NCI-H460 (cell line): ENCODE results near the gene SNX24. TPM values are rescaled to one million over a fixed set of nuclear protein-coding genes. Genes with fewer than 3 reads are reported as not detected.
"Not testable (repeated sequence)": the region's sequence is repeated elsewhere in the genome, so short reads cannot be mapped to it uniquely, and the experiment has no call there.

Source experiments
- DNase-seq: peaks from one replicate; pipeline ENCODE4 v3.0.0-alpha.2; 2016; ENCODE audit warnings: low read depth; ENCODE audit errors: extremely low read depth
- polyA plus RNA-seq: library from polyadenylated mRNA; depleted of rRNA; stranded (reverse); fragments of >200 nt; gene quantifications from 2 replicates; pipeline ENCODE4 v1.2.3, GENCODE V29; 2014; cell fraction: nucleus; rRNA removed
- total RNA-seq: library from RNA; depleted of rRNA; stranded (reverse); fragments of >200 nt; shearing (Covaris generic); gene quantifications from 2 replicates; pipeline ENCODE4 v1.2.3, GENCODE V29; 2014; rRNA removed

The SNX24 gene, protein sequence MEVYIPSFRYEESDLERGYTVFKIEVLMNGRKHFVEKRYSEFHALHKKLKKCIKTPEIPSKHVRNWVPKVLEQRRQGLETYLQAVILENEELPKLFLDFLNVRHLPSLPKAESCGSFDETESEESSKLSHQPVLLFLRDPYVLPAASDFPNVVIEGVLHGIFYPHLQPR
- total RNA-seq, result 29.6 and 32.3 TPM in 2 replicates
- 7.4 and 7.6 TPM in 2 replicates for polyA plus RNA-seq

DNA sequence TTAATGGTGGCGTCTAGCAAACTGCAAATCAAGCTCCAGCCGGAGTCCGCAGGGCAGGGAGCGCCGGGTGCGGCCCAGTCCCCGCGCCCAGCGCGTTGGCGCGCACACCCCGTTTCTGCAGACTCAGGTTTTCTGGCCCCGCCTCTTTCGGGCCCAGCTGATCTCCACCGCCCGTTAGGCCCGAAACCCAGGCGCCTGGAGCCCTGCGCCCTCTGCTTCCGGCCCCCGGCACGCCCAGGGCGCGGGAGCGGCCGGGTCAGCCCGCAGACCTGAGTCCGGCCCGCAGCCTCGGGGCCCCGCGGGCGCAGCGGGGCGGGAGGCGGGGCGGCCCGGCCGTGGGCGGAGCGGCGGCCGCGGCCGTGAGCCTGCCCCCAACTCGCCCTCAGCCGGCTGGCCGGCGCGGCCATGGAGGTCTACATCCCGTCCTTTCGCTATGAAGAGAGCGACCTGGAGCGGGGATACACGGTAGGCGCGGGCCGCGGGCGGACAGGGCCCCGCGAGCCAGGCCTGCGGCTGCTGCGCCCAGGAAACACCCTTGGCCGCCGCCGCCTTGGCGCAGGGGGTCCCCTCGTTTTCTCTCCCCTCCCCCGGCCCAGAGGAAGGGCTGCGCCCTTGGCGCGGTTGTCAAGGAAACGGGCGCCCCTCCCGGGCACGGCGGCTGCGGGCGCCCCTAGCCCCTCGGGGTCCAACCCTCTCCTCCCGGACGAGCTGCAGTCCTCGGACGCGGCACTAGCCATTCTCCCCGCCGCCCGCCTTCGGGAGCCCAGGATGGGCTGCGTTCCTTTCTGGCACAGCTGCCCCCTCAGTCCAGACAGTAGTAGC lies at the start of gene SNX24:
Gene SNX24 (plus strand): TSS at position 385 of the 822 bp plus-strand sequence. CDS start 21 bp downstream, at position 406.
- DNase-seq, result peak; percentile 78

DNA sequence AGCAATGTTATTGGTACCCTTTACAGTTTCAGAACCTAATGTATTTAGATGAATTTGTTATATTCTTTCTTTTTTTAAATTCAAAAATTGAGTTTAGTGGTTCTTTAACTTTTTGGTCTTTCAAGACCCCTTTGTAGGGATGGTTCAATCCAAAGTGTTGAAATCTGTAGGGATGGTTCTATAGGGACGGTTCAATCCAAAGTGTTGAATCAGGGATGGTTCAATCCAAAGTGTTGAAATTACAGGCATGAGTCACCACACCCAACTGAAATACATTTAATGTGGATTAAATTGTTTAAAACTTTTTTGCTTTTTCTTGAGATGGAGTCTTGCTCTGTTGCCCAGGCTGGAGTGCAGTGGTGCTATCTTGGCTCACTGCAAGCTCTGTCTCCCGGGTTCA lies 39.9 kb upstream of the SNX24 start:
- DNase-seq, result no peak

DNA sequence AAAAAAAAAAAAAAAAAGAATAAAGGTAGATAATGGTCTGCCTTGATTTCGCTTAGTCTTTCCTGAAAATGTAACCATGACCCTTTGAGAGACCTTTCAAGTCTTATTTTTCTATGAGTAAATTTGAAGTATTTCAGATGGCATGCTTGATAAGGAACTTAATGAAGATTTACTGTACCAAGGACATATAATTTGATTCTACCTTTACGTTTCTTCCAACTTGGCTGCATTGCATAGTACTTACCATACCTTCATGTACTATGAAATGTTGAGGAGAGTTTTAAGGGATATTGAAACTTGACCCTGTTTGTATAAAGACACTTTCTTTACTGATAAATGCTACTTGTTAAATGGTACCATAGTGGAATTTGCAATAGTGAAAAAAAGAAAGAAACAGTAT lies 35.0 kb upstream of the SNX24 start:
- no peak for DNase-seq

DNA sequence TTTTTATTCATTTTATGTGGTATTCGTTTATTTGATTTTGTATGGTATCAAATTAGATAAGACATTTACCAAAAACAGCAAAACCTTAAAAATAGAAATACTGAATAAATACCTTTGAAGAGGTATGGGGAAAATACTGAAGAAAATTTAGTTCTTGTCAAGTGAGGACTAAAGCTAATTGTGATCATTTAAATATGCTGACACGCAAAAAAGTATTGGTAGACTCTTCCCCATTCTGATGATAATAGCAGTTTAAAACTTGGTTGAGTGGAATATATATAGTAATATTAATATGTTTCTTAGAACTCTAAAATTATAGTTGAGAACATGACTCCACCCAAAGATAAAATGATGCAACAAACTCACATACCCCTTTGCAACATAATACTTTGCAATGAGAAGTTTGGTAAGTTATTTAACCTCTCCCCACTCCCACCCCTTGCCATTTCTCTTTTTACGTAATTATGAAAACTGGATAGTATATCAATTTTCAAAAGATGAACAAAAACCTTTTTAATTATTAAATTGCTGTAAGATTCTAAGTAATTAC lies 30.1 kb upstream of the SNX24 start:
- no peak for DNase-seq

DNA sequence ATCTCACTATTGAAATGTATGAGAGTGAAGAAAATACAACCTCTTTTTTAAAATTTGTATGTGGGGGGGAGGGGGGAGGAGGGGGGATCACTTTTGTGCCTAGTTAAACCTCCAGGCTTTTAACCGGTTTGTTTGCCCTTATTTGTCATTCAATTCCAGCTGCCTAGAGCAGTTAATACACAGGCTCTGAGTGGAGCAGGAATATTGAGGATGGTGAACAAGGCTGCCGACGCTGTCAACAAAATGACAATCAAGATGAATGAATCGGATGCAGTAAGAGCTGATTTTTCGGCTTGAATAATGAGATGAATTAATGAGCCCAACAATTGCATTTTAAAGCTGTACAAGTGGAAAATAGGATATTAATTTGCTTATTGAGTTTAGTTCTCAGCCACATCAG lies 28.7 kb upstream of the SNX24 start:
- DNase-seq, result no peak

DNA sequence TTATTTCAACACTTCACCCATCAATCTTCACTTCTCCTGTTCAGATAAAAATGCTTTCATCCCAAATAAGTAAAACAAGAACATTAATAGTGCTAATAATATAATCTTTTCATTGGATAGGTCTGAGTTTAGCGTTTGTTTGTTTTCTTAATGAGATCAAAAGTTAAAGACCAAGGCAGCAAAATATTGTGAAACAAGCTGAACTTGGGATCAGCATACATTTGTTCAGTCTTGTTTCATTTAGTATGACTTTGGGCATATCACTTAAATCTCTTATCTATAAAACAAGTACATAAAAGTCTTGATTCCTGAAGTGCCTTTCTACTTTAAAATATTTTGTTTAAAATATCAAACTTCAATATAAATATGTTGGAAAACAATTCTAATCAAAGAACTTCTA lies 13.4 kb upstream of the SNX24 start:
- DNase-seq, result no peak

DNA sequence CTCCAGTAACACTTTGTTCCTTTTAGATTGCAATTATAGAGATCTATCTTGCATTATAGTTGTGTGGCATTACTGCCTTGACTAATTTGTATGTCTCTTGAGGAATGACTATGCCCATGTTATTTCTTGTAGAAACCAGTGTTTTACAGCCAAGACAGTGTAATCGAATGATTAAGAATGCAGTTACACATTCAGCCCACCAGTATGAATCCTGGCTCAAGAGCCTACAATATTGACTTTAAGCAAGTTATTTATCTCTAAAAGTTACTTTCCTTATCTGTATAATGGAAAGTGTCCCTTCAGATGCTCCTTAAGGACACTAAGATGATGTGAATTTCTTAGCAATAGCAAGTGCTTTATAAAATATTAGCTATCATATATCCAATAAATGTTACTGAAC lies 9.7 kb upstream of the SNX24 start:
- DNase-seq, result no peak

DNA sequence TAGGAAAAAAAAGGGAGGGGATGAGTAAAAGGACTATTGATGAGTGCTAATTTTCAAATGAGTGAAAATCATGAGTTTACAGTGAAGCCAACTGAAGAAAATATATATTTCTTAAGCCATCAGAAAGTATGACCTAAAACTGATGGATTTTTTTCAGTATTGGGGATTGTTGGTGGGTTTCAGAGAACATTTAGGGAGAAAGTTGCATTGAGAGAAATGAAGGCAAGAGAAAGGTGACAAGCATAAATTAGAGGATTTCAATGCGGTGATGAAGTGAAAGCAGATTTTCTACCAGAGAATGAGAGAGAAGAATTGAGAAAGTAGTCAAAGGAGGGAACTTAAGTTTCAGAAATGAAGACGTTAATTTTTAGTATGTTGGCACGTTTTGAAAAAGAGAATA lies 8.5 kb upstream of the SNX24 start:
- no peak for DNase-seq

DNA sequence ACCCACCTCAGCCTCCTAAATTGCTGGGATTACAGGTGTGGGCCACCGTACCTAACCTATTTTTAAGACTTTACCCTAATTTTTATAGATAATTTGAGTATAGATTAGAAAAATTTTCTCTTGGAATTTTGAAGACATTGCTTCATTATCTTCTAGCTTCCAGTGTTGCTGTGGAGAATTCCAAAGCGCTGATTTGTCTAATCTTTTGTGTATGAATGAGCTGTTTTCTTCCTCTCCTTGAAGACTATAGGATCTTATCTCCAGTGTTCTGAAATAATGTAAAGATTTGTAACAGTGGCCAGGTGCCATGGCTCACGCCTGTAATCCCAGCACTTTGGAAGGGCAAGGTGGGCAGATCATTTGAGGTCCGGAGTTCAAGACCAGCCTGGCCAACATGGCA lies 5.7 kb upstream of the SNX24 start:
- no peak for DNase-seq

DNA sequence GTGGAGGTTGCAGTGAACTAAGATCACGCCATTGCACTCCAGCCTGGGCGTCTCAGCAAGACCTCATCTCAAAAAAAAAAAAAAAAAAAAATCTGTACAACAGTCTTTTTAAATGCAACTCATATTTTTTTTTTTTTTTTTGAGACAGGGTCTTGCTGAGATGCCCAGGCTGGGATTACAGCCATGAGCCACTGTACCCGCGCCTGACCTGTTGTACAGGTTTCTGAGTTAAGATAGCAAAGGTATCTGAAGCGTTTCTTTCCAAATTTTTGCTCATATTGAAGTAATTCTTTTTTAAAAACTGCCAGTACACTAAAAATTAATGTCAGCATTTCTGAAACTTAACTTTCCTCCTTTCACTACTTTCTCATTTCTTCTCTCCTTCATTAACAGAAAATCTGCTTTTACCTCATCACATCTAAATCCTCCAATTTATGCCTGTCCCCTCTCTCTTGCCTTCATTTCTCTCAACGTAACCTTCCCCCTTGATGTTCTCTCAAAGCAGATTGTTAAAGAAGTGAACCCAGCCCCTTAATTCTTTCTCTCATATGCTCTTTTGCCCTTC lies 3.3 kb upstream of the SNX24 start:
- no peak for DNase-seq

DNA sequence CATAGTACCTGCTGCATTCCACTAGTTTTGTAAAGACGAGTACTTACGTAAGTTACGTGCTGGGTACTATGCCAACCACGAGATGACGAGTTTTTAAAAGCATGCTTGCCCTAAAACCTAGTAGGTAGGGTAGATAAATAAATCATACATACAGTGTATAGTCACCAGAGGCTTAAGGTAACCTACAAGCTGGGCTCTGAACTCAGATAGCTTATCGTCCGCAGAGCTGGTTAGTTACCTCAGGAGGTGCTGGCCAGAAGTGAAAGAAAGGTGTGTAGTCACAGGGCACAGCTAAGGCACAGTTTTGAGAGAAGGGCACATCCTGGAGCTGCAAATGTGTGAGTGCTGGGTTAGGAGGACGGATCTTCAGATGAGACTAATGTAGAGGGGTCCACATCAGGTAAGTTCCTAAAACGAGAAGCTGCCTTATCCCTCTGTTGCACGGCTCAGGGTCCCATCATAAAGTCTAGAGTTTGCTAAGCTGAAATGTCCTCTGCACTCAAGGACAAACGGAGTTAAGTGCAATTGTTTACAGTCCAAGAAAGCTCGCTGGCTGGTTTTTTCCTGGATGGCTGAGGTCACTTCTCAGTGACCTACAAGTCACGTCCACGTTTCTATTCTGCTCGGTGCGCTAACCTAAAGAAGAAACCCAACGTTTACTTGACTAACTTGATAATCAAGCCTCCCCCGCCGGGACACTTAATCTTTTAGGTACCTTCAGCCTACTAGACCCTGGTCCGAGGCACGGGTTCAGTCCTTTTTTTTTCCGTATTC lies 1.1 kb upstream of the SNX24 start:
- no peak for DNase-seq

DNA sequence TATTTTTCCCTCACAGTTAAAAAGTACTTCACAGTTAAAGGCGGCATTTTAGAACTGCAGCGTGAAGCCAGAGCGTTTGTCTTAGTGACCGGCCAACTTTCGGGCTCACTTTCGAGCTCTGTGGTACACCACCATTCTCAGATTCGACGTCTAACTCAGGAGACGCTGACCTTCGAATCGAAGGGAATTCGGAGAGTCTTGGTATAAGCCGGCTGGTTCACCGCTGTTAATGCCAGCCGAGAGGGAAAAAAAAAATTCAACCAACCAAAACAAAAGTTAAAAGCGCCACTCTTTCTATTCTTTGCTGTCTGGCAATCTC lies 544 bp upstream of the SNX24 start:
- no peak for DNase-seq

DNA sequence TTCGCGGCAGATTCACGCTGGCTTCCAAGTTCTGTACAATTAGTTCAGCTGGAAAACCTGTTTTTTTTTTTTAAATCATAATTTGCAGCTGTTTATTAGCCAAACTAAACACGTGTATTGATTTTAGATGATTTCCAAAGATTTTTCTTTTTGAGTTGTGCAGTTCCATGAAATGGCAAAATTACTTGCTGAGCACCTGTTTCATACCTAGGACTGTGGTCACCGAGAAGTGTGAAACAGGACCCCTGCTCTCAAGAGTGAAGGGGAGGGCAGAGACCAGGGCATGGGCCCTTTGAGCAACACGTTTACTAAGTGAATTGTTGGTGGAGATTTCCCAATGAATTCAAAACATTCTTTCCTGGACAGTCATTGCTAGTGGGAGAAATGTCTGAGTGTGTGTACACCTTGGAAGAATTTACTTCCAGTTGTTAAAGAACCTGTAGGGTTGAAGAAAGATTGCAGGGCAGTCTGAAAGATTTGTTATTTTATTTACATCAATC lies 688 bp downstream of the SNX24 start:
- DNase-seq, result peak; percentile 35

DNA sequence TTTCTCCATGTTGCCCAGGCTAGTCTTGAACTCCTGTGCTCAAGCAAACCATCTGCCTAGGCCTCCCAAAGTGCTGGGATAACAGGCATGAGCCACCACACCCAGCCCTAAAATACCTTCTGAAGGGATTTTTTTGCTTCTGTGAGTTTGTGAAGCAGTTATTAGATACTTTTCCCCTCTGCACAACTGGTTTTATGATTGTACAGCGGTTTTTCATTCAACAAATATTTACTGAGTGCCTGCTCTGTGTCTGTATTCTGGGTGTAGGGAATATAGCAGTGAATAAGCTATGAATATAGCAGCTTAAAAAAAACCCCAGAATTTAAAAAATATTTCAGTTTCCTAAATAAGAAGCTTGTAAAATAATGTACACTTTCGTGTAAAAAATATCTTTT lies 2.3 kb downstream of the SNX24 start:
- no peak for DNase-seq

DNA sequence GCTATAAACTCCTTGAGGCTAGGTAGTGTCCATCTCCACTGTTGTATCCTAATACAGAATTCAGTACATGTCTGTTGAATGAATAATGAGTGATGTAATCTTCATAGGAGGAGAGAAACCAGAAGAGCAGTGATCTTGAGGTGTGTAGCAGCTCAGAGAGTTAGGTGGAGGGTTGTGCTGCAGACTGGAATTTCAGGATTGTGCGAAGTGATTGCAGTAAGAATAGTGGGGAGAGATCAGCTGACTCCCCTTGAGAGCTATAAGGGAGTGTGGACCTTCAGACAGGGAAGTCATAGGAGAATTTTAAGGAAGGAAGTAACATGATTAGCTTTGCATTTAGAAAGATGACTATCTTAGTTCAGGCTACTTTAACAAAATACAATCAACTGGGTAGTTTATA lies 4.4 kb downstream of the SNX24 start:
- DNase-seq, result peak; percentile 17

DNA sequence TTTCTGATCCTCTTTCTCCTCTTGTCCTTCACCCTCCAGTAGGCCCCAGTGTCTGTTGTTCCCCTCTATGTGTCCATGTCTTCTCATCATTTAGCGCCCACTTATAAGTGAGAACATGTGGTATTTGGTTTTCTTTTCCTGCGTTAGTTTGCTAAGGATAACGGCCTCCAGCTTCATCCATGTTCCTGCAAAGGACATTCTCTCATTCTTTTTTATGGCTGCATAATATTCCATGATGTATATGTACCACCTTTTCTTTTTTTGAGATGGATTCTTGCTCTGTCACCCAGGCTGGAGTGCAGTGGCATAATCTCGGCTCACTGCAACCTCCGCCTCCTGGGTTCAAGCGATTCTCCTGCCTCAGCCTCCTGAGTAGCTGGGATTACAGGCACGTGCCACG lies 12.1 kb downstream of the SNX24 start:
- DNase-seq, result not testable (repeated sequence)

DNA sequence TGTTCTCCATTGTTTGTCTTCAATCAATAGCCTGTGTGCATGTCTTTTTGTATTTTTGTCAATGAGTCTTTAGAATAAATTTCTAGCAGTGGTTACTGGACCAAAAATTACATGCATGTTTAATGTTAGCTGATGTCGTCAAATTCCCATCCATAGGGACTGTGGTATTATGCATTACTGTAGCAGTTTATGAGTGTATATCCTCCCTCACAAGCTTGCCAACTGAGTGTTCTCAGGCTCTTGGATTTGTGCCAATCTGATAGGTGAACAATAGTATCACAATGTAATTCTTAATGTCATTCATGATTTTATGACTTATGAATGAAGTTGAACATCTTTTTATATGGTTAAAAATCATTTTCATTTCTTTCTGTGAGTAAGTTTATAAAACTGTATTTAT lies 13.0 kb downstream of the SNX24 start:
- no peak for DNase-seq

DNA sequence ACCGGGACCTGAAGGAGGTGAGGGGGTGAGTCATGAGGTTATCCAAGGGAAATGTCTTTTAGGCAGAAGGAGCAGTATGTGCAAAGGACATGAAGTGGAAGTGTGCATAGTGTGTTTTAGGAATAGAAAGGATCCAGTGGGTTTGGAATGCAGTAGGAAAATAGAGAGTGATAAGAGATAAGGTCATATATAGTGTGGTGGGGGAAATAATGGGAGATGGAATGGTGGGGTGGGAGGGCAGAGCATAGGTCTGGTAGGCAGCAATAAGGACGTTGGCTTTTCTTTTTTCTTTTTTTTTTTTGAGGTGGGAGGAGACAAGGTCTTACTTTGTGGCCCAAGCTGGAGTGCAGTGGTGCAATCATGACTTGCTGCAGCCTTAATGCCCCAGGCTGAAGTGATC lies 17.8 kb downstream of the SNX24 start:
- DNase-seq, result no peak

DNA sequence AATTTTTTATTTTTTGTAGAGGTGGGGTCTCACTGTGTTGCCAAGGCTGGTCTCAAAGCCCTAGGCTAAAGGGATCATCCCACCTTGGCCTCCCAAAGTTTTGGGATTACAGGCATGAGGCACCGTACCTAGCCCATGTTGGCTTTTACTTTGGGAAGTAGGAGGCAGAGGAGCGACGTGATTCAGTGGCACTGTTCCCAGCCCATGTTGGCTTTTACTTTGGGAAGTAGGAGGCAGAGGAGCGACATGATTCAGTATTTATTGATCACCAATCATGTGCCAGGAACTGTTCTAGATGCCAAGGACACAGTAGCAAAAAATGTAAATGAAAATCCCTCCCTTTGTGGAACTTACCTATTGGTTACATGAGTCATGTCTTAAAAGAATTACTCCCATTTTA lies 18.3 kb downstream of the SNX24 start:
- no peak for DNase-seq

DNA sequence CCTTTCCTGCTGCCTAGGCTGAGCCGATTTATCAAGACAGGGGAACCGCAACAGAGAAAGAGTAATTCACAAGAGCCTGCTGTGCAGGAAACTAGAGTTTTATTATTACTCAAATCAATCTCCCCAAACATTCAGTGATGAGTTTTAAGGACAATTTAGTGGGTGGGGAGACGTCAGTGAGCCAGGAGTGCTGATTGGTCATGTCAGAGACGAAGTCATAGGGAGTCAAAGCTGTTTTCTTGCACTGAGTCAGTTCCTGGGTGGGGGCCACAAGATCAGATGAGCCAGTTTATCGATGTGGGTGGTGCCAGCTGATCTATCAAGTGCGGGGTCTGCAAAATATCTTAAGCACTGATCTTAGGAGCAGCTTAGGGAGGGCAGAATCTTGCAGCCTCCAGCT lies 19.0 kb downstream of the SNX24 start:
- DNase-seq, result no peak

DNA sequence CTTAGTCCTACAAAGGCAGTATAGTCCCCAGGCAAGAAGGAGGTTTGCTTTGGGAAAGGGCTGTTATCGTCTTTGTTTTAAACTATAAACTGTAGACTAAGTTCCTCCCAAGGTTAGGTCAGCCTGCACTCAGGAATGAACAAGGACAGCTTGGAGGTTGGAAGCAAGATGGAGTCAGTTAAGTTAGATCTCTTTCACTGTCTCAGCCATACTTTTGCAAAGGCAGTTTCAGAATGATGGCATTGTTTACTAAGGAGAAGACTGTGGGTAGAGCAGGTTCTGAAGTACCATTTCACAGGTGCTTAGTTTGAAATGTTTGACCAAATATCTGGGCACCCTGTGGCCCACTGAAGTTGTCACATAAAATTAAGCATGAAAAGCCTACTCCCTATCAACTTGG lies 19.4 kb downstream of the SNX24 start:
- no peak for DNase-seq
